ENCODE data around the gene HLCS.
"Not testable (repeated sequence)": the region's sequence is repeated elsewhere in the genome, so short reads cannot be mapped to it uniquely, and the experiment has no call there.

The HLCS gene

DNA sequence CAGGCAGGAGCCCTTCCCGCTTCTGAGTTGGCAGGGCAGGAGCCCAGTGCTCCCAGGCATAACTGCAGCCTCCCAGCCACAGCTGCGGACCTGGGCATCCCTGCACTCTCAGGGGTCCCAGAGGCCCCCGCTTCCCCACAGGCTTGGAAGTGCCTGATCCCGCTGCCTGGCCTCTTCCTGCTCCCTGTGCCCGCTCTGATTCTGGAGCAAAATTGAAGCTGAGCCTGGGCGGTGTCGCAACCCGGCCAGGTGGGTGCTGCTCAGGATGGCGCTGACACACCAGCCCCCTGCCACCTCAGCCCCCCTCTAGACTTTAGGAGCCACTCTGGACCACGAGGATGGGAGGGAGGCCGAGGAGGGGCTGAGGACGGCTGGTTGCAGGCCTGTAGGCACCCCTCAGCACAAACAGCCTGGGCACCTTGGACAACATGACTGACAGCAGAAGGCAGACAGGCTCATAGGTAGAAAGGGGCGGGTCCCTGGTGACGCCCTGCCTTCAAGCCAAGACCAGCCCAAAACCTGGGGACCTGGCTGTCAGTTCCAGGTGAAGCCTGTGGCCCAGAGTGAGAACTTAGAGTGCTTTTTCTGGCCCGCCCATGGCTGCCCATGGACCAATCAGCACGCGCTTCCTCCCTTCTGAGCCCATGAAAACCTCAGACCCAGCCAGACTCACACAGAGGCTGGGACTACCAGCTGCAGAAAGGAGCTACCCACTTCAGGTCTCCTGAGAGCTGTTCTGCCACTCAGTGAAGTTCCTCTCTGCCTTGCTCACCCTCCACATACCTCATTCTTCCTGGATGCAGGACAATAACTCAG lies 7.2 kb downstream of the HLCS start:
- no peak for DNase-seq (ENCODE audit: low read depth in 2 of 2)

DNA sequence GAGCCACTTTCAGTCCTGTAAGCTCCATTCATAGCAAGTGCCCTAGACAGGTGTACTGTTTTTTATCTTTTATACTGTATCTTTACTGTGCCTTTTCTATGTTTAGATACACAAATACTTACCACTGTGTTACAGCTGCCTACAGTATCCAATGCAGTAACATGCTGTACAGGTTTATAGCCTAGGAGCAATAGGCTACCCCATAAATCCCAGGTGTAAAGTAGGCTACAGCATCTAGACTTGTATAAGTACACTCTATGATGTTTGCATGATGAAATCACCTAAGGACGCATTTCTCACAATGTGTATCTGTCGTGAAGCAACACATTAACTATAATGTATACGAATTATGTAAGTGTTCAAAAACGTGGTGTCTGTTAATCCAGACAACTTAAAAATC lies 10.7 kb downstream of the HLCS start:
- no peak for DNase-seq (ENCODE audit: low read depth in 2 of 2)

DNA sequence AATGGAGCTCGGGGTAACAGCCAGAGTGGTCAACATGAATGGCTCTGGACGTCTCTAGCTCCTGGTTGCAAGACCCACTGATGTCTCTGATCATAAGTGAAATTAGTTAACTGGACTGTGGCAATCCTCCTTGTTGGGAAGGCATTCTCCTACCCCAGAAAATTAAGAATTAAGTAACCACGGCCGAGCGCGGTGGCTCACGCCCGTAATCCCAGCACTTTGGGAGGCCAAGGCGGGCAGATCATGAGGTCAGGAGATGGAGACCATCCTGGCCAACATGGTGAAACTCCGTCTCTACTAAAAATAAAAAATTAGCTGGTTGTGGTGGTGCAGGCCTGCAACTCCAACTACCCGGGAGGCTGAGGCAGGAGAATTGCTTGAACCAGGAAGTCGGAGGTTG lies 14.1 kb downstream of the HLCS start:
- DNase-seq (ENCODE audit: low read depth in 2 of 2): not testable (repeated sequence)

DNA sequence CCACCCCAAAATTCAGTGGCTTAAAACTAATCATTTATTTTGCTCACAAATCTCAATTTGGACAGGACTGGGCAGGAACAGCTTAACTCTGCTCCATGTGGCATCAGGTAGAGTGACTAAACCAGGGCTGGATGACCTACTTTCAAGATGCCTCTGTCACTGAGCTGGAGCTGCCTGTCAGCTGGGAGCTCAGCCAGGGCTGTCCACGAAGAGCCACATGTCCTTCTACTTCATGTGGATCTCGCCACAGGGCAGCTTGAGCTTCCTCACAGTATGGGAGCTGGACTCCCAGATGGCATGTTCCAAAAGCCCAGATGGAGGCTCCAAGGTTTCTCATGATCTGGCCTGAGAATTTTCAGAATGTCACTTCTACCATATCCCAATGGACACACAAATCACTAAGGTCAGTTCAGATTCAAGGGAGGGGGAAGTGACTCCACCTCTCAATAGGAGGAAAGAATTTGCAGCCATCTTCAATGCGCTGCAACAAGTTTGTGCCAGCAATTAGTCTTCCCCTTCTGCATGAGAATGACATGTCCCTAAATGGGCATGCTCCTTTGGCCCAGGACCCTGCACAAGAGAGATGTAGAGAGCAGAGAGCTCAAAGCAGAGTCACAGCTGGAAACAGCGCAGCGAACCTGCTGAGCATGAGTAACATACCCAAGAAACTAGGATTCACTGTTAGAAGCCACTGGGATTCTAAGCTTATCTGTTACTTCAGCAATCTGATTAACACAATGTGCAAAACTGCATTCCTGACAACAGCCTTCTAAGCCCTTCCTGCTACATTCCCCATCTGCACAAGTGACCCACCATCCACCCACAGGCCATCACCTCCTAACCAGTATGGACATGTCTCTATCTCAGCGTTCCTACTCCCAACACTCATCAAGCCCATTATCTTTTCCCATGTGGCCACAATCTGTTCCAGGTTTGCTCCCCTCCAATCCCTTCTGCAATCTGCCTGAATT lies 17.0 kb downstream of the HLCS start:
- DNase-seq (ENCODE audit: low read depth in 2 of 2): no peak

DNA sequence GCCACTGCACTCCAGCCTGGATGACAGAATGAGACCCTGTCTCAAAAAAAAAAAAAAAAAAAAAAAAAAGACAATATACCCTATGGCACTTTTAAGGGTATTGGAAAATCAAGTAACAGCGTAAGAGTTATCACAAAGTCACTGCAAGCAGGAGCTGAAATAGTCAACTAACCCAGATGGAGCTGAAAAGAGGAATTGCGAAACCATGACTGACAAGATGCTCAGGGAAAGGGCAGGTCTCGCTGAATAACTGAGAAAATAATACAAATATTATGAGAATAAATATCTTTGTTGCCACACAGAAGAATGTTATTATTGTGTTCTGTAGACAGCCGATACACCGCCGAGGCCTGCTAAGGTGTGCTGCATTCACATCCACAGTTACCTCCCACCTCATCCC lies 17.8 kb downstream of the HLCS start:
- no peak for DNase-seq (ENCODE audit: low read depth in 2 of 2)

DNA sequence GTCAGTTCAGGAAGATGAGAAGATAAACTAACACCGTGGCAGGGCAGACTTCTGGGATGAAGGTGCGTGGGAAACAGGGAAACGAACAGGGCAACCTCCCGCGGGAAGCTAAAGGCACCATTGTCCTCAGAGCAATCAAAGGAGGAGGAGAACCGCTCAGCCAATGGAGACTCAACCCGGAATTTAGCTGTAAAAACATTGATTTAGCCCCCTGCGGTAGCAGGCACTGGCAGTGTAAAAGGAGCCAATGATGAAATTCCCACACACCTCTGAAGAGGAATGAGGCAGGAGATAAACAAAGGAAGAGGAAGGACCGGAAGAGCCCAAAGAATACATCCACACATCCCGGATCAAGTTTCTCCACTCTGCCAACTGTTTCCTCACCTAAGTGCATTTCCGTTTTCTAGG lies 19.5 kb downstream of the HLCS start:
- DNase-seq (ENCODE audit: low read depth in 2 of 2): no peak

DNA sequence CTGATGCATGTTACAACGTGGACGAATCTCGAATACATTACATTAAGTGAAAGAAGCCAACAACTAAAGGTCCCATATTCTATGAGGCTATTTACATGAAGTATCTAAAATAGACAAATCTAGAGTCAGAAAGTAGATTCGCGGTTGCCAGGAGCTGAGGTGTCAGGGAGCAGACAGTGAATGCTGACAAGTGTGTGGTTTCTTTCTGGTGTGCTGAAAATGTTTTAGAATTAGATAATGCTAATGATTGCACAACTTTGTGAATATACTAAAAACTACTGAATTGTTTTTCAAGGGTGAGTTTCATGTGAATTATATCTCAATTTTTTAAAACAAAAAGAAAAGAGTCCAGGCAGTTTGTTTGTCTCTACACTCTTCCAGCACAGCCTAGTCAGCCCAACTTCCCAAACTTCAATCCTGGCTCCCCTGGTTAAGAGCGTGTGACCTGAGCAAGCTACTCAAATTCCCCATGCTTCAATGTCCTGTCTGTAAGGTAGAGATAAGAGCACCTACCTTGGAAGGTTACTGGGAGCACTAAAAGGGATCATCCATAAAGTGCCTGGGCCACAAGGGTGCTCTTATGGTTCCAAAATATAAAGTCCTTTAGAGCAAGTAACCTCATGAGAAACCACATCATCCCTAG lies 20.9 kb downstream of the HLCS start:
- no peak for DNase-seq (ENCODE audit: low read depth in 2 of 2)

DNA sequence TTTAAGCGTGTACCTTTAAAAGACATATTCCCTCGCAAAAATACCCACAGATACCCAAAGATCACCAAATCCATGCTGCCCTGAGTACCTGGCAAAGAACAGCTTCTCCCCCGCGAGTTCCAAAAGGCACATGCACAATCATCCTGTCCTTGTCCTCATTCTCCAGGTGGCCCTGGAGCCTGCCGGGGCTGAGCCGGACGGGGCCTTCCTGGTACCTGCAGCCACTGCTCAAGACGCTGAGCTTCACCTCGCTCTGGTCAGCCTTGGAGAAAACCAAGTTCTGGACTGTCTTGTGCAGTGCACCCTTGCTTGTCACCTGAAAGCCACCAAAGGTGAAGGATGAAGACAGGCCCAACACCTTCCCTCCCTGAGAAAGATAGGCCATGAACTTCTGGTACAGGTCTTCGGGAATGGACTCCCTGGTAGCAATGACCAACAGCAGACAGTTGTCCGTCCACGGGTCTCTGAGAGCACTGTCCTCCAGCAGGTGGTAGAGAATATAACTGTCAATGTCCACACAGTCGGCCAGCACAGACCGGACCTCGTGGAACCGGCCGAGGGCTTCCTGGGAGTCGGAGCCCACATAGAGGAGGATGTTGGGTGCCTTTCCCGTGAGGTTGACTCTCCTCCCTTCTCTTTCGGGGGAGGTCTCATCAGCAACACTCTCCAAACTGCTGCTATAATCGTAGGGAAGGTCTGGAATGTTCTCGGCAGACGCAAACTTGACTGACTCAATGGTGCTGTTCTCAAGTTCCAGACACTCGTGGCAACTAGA lies 29.9 kb downstream of the HLCS start:
- DNase-seq (ENCODE audit: low read depth in 2 of 2): no peak

DNA sequence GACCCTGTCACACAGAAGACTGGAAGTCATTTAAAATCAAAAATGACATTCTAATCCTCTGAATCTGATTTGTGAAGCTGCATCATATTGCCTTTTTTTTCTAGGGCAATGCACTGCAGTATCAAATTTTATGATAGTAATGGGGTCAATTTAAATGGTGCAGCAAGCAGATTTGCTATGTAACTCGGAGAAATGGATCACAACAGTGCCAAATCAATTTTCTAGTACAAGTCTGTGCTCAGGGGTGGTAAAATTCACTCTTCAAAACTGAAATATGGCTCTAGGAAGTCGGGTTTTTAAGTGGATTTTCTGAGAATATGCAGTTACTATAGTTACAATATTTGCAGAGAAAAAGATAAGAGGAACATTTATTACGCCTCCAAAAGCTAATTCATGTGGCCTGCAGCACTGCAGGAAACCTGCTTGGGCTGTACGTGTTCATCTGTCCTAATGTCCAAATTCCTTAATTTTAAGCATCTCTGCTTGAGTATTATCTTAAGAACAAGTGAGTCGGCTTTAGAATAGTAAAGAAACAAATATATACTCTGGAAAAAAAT lies 31.5 kb downstream of the HLCS start:
- no peak for DNase-seq (ENCODE audit: low read depth in 2 of 2)

DNA sequence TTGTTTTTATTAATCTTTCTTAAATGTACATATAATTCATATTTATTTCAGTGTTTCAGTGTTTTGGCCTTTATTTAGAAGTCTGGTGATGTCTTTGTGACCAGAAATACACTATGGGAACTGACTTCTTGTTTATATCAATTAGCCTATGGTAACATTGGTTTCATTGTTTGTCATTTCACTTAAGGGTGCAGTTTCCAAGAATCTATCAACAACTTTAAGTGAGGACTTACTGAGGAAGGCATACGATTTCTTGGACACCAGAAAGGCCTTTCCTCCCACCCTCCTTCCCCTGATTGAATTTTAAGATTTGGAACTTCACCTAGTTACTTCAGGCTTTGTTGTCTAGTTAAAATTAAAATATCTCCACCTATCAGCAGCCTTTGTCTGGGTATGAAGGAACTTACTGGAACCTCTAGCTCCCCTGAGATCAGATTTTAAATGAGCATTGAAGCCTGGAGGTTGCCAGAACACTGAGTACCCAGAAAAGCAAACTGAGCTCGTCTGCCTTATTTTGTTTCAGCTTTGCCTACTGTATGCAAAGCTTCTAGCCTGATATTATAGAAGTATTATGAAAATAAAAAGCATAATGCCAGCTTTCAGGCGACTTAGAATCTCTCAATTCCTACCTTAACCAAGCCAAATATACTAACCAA lies 34.2 kb downstream of the HLCS start:
- no peak for DNase-seq (ENCODE audit: low read depth in 2 of 2)

DNA sequence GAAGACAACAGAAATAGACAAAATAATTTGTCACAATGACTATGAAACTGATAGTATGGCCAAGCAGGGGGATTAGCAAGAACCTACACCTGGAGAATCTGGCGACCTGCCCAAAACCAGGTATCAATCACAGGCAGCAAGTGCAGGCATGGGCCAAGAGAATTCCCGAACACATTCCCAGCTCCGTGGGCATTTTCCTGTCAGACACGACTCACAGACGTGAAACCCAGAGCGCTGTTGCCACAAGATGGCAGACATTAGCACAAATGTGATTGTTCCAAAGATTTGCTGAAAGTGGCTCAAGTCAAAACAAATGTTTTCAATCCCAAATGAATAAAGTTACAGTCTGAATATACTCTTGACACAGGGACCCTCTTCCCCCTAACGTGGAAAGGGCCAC lies 36.8 kb downstream of the HLCS start:
- DNase-seq (ENCODE audit: low read depth in 2 of 2): no peak

DNA sequence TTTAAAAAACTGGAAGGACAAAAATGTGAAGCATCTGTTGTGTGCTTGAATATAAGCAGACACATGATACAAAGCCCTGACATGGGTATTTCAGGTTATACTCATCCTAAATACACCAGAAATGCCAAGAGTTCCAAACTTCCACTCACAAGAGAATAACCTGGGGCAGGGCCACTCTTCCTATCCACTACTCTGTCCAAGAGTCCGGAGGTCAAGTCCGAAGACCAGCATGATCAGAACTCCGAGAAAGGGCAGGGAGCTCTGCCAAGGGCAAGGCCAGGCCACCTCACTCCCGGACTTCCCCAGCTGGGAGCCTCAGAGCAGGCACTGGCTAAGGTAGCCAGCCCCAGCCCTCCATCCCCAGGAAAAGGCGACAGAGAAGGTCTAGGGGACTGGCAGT lies 37.5 kb downstream of the HLCS start:
- DNase-seq (ENCODE audit: low read depth in 2 of 2): no peak

DNA sequence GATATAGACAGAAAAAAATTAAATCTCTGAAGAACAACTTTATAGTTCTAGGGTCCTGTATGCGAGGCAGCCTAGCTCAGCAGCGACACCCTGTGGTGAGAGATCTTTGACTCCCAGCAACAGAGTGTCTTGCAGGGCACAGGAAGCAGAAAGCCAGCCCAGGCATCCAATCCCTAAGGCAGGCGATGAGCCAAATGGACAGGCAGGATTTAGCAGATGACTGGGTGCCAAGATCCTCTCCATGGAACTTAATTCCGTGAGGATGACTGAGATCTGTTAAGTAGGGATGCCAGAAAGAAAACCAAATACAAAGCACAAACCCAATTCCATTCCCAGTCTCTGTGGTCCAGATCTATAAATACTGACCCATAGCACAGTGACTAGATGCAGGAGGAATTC lies 38.8 kb downstream of the HLCS start:
- peak; percentile 84 to 86 for DNase-seq (ENCODE audit: low read depth in 2 of 2)

DNA sequence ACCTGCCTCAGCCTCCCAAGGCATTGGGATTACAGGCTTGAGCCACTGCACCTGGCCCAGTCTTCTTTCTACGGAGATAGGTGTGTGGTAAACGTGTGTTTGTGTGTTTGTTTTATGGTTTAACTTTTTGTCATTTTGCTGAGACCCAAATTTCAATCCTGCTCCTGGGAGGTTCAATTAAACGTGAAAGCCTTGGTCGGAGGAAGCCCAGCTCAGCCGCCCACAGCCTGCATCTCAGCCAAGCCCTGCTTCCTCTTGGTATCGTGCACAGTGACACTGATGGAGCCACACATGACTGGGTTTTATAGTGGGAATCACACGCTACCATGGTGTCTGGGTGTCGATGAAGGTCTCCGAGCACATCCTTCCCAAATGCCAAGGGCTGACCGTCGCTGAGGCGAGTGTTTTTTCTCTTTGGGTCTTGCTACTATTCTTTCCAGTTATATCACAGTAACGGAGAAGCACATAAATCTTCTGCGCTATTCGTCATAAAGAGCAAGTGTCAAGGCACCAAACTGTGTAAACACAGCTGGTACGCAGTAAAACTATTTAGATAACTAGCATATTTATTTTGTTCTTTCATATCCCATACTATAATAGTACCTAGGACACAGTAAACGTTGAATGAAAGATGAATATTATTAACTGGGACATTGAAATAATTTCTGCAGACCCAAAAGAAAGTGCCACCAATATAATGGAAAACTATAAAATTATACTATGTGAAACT lies 39.3 kb downstream of the HLCS start:
- DNase-seq (ENCODE audit: low read depth in 2 of 2): no peak

DNA sequence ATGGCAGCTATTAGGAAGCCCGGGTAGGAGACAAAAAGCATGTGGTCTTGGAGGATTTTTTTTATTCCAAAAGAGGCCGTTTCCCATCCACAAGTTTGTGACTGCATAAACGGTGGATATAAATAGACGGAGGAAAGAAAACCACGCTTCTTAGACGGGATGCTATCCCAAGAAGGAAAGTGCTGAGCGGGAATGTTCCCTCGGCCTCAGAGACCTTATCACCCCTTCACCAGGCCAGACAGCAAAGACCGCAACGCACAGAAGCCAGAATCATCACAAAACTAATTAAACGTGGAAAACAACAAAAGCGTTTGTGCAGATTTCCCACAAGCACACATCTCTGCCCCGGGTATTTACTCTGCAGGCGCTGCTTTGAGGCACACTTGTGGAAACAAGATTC lies 43.2 kb downstream of the HLCS start:
- no peak for DNase-seq (ENCODE audit: low read depth in 2 of 2)

DNA sequence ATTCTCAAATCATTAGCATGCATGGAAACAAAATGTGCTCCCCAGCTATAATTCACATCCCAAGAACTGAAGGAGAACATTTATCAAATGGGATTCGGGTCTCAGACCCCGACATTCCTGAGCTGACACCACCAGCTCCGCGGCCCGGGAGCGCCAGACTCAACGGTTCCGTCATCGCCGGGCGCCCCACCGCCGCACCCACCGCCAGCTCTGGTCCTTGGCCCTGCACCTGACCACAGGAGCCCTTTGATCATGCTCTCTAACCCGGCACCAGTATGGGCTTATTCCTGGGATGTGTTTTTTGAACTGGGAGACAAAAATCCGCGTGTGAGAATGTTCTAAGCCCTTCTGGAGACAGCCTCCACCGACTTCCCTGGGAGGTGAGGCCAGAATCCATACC lies 43.6 kb downstream of the HLCS start:
- no peak for DNase-seq (ENCODE audit: low read depth in 2 of 2)

DNA sequence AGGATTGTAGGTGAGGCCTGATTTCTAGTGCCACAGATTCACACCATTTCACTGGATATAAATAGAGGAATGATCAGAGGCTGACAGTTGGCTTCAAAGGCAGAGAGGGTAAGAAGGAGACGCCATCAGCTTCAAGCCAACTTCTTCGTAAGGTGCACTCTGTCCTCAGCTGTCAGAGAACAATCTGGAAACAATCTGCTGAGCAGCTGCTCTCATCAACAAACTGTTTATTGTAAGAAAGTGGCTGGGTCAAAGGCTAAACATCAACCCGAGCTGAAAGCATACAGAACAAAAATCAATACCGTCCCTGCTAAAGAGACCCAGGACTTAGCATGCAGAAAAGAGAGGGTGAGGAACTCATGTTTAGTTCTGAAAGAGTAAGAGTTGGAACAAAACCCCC lies 48.2 kb downstream of the HLCS start:
- no peak for DNase-seq (ENCODE audit: low read depth in 2 of 2)

DNA sequence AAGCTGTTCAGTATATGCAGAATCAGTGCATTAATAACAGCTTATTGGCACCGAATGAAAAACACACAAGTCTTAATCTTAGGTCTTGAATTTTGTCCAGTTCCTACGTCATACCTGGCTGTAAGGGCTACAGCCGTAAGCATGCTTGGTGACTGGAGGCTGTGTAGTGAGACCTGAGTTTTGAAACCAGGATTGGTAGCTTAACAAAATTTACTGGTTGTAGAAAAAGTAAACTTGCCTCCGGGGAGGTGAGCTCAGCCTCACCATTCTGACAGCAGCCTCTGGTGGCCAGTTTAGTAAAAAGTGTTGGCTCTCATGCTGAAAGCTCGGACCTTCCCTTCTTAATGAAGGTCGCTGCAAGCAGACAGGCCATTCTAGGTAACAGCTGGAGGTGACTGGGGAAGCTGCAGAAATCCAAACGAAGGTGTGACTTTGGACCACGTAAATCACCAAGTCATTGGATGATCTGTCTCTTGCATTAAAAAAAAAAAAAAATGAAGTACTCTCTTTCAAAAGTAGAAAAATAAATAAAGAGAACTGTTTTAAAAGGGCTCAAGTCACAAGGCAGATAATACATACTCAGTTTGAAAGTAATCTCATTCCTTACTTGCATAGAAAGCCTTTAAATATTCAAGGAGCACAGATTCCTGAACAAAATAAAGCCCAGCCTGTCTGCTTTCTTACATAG lies 48.9 kb downstream of the HLCS start:
- DNase-seq (ENCODE audit: low read depth in 2 of 2): no peak

DNA sequence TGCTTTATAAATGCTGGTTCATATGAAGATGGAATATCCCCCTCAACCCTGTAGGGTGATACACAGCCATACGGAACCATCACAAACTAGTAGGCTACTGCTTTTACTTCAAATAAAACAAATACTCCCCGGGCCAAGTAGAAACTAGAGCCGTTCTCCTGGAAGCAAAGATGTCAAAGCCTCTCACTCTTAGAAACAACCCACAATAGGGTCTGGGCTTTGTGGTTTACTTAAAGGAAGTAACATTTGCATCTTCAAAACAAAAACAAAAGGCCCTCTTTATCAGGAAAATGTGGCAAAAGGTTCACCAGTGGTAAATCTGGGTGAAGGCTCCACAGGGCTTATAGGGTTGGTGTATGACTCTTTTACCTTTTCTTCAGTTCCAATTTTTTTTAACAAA lies 49.8 kb downstream of the HLCS start:
- DNase-seq (ENCODE audit: low read depth in 2 of 2): no peak

All from fibroblast of skin of left biceps (primary cell).